K562 (cell line): ENCODE data around the gene USP27X. TPM values are rescaled to one million over a fixed set of nuclear protein-coding genes. Genes with fewer than 3 reads are reported as not detected.
A peak's percentile ranks its signal among the peaks of the same experiment; 100 is the strongest.

Experiments used
- ARID1B ChIP-seq: fragments of 450-650 bp; IDR thresholded peaks from 2 replicates; pipeline ENCODE4 v1.6.1; 2016; ENCODE audit warnings: antibody characterized with exemption, mild to moderate bottlenecking, inconsistent platforms
- CBX8 ChIP-seq: fragments of 200-600 bp; sonication (generic); IDR thresholded peaks from 2 replicates; pipeline ENCODE4 v1.6.1; 2012; ENCODE audit warnings: borderline replicate concordance, mixed run types, low read depth, mild to moderate bottlenecking, moderate library complexity, mixed read lengths, low read length, control low read depth, inconsistent platforms; ENCODE audit not compliant: poor library complexity, severe bottlenecking; ENCODE audit errors: extremely low read depth
- CSDE1 ChIP-seq, 2 experiments: fragments of 450-650 bp; IDR thresholded peaks; 2 replicates each; pipeline ENCODE4 v1.6.1; 2016; ENCODE audit warnings: mild to moderate bottlenecking in 1 of 2
- DNMT1 ChIP-seq: fragments of 450-650 bp; IDR thresholded peaks from 2 replicates; pipeline ENCODE4 v1.6.1; 2016; ENCODE audit warnings: antibody characterized with exemption, mild to moderate bottlenecking
- E2F3 ChIP-seq: fragments of 250-450 bp; sonication (Bioruptor Pico); IDR thresholded peaks from 2 replicates; pipeline ENCODE4 v1.4.0; 2020; ENCODE audit warnings: mild to moderate bottlenecking
- EP300 ChIP-seq: IDR thresholded peaks from 2 replicates; pipeline ENCODE4 v1.6.1; 2012; ENCODE audit warnings: low read length, improper control_type of control experiment
- FOXA3 ChIP-seq, 2 experiments: fragments of 450-650 bp in 1 of 2; sonication (generic) in 1 of 2; formaldehyde crosslinking; IDR thresholded peaks in 1 of 2; conservative IDR thresholded peaks in 1 of 2; 2 replicates each; pipeline versions ENCODE4 v1.4.0 to v1.8.0; 2020 to 2022; ENCODE audit warnings: mild to moderate bottlenecking in 2 of 2, missing genetic modification reagents in 1 of 2
- MCM3 ChIP-seq: fragments of 450-650 bp; IDR thresholded peaks from 2 replicates; pipeline ENCODE4 v1.6.1; 2016
- MED1 ChIP-seq: sonication (generic); formaldehyde crosslinking; IDR thresholded peaks from 2 replicates; pipeline ENCODE4 v1.8.1; 2023; ENCODE audit warnings: missing genetic modification reagents, borderline replicate concordance
- MIER1 ChIP-seq: fragments of 450-650 bp; IDR thresholded peaks from 2 replicates; pipeline ENCODE4 v1.6.1; 2016; ENCODE audit warnings: antibody characterized with exemption, mild to moderate bottlenecking, low read depth
- NR2F6 ChIP-seq: fragments of 450-650 bp; formaldehyde crosslinking; IDR thresholded peaks from 2 replicates; pipeline ENCODE4 v1.4.0; 2020; ENCODE audit warnings: mild to moderate bottlenecking
- PHF20 ChIP-seq: fragments of 450-650 bp; IDR thresholded peaks from 2 replicates; pipeline ENCODE4 v1.6.1; 2018; ENCODE audit not compliant: partially characterized antibody
- RFX7 ChIP-seq: fragments of 250-450 bp; sonication (Bioruptor Pico); IDR thresholded peaks from 2 replicates; pipeline ENCODE4 v1.5.1; 2021; ENCODE audit warnings: mild to moderate bottlenecking
- TCF7 ChIP-seq: sonication (generic); IDR thresholded peaks from 2 replicates; pipeline ENCODE4 v1.6.1; 2016; ENCODE audit warnings: antibody characterized with exemption, borderline replicate concordance
- ZNF175 ChIP-seq: fragments of 200-800 bp; sonication (Bioruptor generic); IDR thresholded peaks from 2 replicates; pipeline ENCODE4 v1.6.1; 2016; ENCODE audit warnings: low read depth, mild to moderate bottlenecking, missing genetic modification characterization, missing compliant biosample characterization
- ZNF445 ChIP-seq: fragments of 250-450 bp; sonication (Bioruptor Pico); IDR thresholded peaks from 2 replicates; pipeline ENCODE4 v1.4.0; 2020; ENCODE audit warnings: low read depth, mild to moderate bottlenecking, moderate library complexity
- ZNF551 ChIP-seq: fragments of 250-450 bp; sonication (Bioruptor Pico); IDR thresholded peaks from 2 replicates; pipeline ENCODE4 v1.5.0; 2021; ENCODE audit warnings: mild to moderate bottlenecking, moderate library complexity
- ZNF766 ChIP-seq: fragments of 200-800 bp; sonication (Bioruptor generic); conservative IDR thresholded peaks from 2 replicates; pipeline ENCODE4 v1.6.1; 2016; ENCODE audit warnings: missing genetic modification characterization, missing compliant biosample characterization
- polyA plus RNA-seq, 8 experiments: library from polyadenylated mRNA; depleted of rRNA in 4 of 8; stranded (reverse) in 5 of 8; unstranded in 3 of 8; fragments of >200 nt; fragmentation: Nextera tagmentation in 2 of 8; fragmentation: Illumina TruSeq in 1 of 8; extraction: Ambion mirVana in 2 of 8; extraction: Trizol in 1 of 8; gene quantifications; 2 replicates each; pipeline versions ENCODE4 v1.2.1 to v1.2.3, GENCODE V29; 2011 to 2014; ENCODE audit warnings: inconsistent platforms in 1 of 8, missing spikeins in 1 of 8
- total RNA-seq, 7 experiments: library from RNA; depleted of rRNA in 6 of 7; stranded (reverse); fragments of >200 nt in 6 of 7; fragmentation: Illumina TruSeq in 2 of 7; extraction: Trizol in 2 of 7; gene quantifications; 2 replicates each; pipeline versions ENCODE4 v1.2.1 to v1.2.3, GENCODE V29; 2011 to 2021; ENCODE audit warnings: low replicate concordance in 1 of 7
- TF ChIP-seq, protein P1 (sequence below): fragments of 250-450 bp; sonication (Bioruptor Pico); IDR thresholded peaks from 2 replicates; pipeline ENCODE4 v1.4.0; 2020; ENCODE audit warnings: borderline replicate concordance
- TF ChIP-seq, protein P2 (sequence below): fragments of 450-650 bp; IDR thresholded peaks from 2 replicates; pipeline ENCODE4 v1.6.1; 2017; ENCODE audit warnings: antibody characterized with exemption, mild to moderate bottlenecking
- TF ChIP-seq, protein P3 (sequence below): fragments of 450-650 bp; IDR thresholded peaks from one replicate; pipeline ENCODE4 v1.6.1; 2018; ENCODE audit warnings: mild to moderate bottlenecking, moderate library complexity; ENCODE audit not compliant: partially characterized antibody
- TF ChIP-seq, protein P4 (sequence below), 2 experiments: fragments of 450-650 bp in 1 of 2; sonication (generic) in 1 of 2; formaldehyde crosslinking in 1 of 2; IDR thresholded peaks in 1 of 2; conservative IDR thresholded peaks in 1 of 2; 2 replicates each; pipeline versions ENCODE4 v1.6.1 to v1.8.1; 2016 to 2023; ENCODE audit warnings: mild to moderate bottlenecking in 2 of 2, moderate library complexity in 2 of 2, inconsistent platforms in 1 of 2, missing genetic modification reagents in 1 of 2

The USP27X gene
- total and polyA plus RNA-seq, 9 of the 15 experiments (the other 6 are each of a cell fraction or from before 2014, with no cell fraction given): 0.15 to 4.7 (median 1.6) TPM

DNA sequence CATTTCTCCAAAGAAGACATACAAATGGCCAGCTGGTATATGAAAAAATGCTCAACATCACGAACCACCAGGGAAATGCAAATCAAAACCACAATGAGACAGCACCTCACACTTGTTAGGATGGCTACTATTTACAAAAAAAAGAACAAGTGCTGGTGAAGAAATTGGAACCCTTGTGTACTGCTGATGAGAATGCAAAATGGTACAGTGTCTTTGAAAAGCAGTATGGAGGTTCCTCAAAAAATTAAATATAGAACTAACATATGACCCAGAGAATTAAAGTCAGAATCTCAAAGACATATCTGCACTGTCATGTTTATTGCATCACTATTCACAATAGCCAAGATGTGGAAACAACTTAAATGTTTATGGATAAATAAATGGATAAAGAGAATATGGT lies 29.3 kb upstream of the USP27X start (continued):
- TF ChIP-seq, protein P1, sequence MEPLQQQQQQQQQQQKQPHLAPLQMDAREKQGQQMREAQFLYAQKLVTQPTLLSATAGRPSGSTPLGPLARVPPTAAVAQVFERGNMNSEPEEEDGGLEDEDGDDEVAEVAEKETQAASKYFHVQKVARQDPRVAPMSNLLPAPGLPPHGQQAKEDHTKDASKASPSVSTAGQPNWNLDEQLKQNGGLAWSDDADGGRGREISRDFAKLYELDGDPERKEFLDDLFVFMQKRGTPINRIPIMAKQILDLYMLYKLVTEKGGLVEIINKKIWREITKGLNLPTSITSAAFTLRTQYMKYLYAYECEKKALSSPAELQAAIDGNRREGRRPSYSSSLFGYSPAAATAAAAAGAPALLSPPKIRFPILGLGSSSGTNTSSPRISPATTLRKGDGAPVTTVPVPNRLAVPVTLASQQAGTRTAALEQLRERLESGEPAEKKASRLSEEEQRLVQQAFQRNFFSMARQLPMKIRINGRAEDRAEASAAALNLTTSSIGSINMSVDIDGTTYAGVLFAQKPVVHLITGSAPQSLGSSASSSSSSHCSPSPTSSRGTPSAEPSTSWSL (CRISPR knock-in tag): no peak
- TF ChIP-seq, protein P2, sequence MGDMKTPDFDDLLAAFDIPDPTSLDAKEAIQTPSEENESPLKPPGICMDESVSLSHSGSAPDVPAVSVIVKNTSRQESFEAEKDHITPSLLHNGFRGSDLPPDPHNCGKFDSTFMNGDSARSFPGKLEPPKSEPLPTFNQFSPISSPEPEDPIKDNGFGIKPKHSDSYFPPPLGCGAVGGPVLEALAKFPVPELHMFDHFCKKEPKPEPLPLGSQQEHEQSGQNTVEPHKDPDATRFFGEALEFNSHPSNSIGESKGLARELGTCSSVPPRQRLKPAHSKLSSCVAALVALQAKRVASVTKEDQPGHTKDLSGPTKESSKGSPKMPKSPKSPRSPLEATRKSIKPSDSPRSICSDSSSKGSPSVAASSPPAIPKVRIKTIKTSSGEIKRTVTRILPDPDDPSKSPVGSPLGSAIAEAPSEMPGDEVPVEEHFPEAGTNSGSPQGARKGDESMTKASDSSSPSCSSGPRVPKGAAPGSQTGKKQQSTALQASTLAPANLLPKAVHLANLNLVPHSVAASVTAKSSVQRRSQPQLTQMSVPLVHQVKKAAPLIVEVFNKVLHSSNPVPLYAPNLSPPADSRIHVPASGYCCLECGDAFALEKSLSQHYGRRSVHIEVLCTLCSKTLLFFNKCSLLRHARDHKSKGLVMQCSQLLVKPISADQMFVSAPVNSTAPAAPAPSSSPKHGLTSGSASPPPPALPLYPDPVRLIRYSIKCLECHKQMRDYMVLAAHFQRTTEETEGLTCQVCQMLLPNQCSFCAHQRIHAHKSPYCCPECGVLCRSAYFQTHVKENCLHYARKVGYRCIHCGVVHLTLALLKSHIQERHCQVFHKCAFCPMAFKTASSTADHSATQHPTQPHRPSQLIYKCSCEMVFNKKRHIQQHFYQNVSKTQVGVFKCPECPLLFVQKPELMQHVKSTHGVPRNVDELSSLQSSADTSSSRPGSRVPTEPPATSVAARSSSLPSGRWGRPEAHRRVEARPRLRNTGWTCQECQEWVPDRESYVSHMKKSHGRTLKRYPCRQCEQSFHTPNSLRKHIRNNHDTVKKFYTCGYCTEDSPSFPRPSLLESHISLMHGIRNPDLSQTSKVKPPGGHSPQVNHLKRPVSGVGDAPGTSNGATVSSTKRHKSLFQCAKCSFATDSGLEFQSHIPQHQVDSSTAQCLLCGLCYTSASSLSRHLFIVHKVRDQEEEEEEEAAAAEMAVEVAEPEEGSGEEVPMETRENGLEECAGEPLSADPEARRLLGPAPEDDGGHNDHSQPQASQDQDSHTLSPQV: no peak
- TF ChIP-seq EP300: no peak
- TF ChIP-seq ZNF766 (CRISPR knock-in tag): no peak
- TF ChIP-seq E2F3: no peak
- no peak for TF ChIP-seq DNMT1
- TF ChIP-seq, protein P3, sequence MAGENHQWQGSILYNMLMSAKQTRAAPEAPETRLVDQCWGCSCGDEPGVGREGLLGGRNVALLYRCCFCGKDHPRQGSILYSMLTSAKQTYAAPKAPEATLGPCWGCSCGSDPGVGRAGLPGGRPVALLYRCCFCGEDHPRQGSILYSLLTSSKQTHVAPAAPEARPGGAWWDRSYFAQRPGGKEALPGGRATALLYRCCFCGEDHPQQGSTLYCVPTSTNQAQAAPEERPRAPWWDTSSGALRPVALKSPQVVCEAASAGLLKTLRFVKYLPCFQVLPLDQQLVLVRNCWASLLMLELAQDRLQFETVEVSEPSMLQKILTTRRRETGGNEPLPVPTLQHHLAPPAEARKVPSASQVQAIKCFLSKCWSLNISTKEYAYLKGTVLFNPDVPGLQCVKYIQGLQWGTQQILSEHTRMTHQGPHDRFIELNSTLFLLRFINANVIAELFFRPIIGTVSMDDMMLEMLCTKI: no peak
- no peak for TF ChIP-seq CSDE1 (IDR thresholded peaks at IDR 0.05)
- TF ChIP-seq ZNF445 (CRISPR knock-in tag): no peak
- TF ChIP-seq MED1: no peak
- TF ChIP-seq MCM3: no peak
- no peak for TF ChIP-seq NR2F6 (CRISPR knock-in tag)
- TF ChIP-seq ARID1B: peak; percentile 25; the same call in 1 of the 2 replicates
- TF ChIP-seq ZNF175 (CRISPR knock-in tag): no peak
- TF ChIP-seq CBX8: no peak
- no peak for TF ChIP-seq ZNF551
- TF ChIP-seq, protein P4, sequence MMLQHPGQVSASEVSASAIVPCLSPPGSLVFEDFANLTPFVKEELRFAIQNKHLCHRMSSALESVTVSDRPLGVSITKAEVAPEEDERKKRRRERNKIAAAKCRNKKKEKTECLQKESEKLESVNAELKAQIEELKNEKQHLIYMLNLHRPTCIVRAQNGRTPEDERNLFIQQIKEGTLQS (IDR thresholded peaks at IDR 0.05): peak; percentile 88
- TF ChIP-seq, protein P4 (CRISPR knock-in tag; conservative IDR thresholded peaks at IDR 0.05): no peak
- no peak for TF ChIP-seq MIER1
- TF ChIP-seq FOXA3 (CRISPR knock-in tag; conservative IDR thresholded peaks at IDR 0.05 in 1 of 2, IDR thresholded peaks at IDR 0.05 in 1 of 2): no peak
- TF ChIP-seq TCF7: no peak
- TF ChIP-seq PHF20: no peak
- TF ChIP-seq RFX7 (CRISPR knock-in tag): no peak
